ENCODE results near the gene MACROH2A1. TPM values are rescaled to one million over a fixed set of nuclear protein-coding genes. Genes with fewer than 3 reads are reported as not detected.

The MACROH2A1 gene
- total RNA-seq, 2 experiments from 2014 or later, result 328 to 332 TPM

- no peaks in the 10 kb centered on the region for H3K27me3 Mint-ChIP-seq (ENCODE audit: low read depth)
- H3K27ac Mint-ChIP-seq, result no peak overlapping the region
- ATAC-seq, result no peak
- no peak for DNase-seq
- H3K9me3 Mint-ChIP-seq (ENCODE audit: insufficient read depth), result no peaks in the 10 kb centered on the region
- ChIA-PET CTCF (interaction anchor here (0.5 kb wide), 1 partner anchor 104 kb away, joined by 3 read pairs; no protein-coding TSS in a partner anchor), POLR2A (no interaction called here)
- peaks cover 3% of the 10 kb centered on the region for H3K36me3 Mint-ChIP-seq (ENCODE audit: low read depth)
- H3K4me3 Mint-ChIP-seq, result no peak overlapping the region
- H3K4me1 Mint-ChIP-seq (ENCODE audit: low read depth), result peaks cover 55% of the 10 kb centered on the region
Observed at GRCh38 chr5:135322271-135322670, 76.8 kb downstream of the MACROH2A1 start.

- ATAC-seq, result no peak
- no peak overlapping the region for H3K4me3 Mint-ChIP-seq
- no peaks in the 10 kb centered on the region for H3K9me3 Mint-ChIP-seq (ENCODE audit: insufficient read depth)
- POLR2A ChIA-PET, result no interaction called here
- DNase-seq, result no peak
- no peaks in the 10 kb centered on the region for H3K27me3 Mint-ChIP-seq (ENCODE audit: low read depth)
- peak overlapping the region; percentile 51 for H3K27ac Mint-ChIP-seq
- H3K36me3 Mint-ChIP-seq (ENCODE audit: low read depth), result peaks cover 3% of the 10 kb centered on the region
- CTCF ChIA-PET, result no interaction called here
- H3K4me1 Mint-ChIP-seq (ENCODE audit: low read depth), result peaks cover 61% of the 10 kb centered on the region
Observed at GRCh38 chr5:135320718-135321484, 78.1 kb downstream of the MACROH2A1 start.

- no peak for DNase-seq
- Mint-ChIP-seq H3K9me3 (ENCODE audit: insufficient read depth) (no peaks in the 10 kb centered on the region), H3K27ac (no peak overlapping the region), H3K4me3 (no peak overlapping the region), H3K27me3 (ENCODE audit: low read depth) (no peaks in the 10 kb centered on the region), H3K4me1 (ENCODE audit: low read depth) (peaks cover 59% of the 10 kb centered on the region), H3K36me3 (ENCODE audit: low read depth) (peaks cover 3% of the 10 kb centered on the region)
- ChIA-PET CTCF (no interaction called here), POLR2A (no interaction called here)
- no peak for ATAC-seq
Observed at GRCh38 chr5:135319928-135320606, 79.0 kb downstream of the MACROH2A1 start.

GRCh38 chr5:135319458-135319857 lies 79.6 kb downstream of the MACROH2A1 start:
- ChIA-PET CTCF (no interaction called here), POLR2A (no interaction called here)
- H3K36me3 Mint-ChIP-seq (ENCODE audit: low read depth), result peaks cover 3% of the 10 kb centered on the region
- no peak overlapping the region for H3K27ac Mint-ChIP-seq
- peaks cover 58% of the 10 kb centered on the region for H3K4me1 Mint-ChIP-seq (ENCODE audit: low read depth)
- H3K27me3 Mint-ChIP-seq (ENCODE audit: low read depth), result no peaks in the 10 kb centered on the region
- no peak for DNase-seq
- H3K9me3 Mint-ChIP-seq (ENCODE audit: insufficient read depth), result no peaks in the 10 kb centered on the region
- no peak for ATAC-seq
- H3K4me3 Mint-ChIP-seq, result no peak overlapping the region

GRCh38 chr5:135318924-135319323 lies 80.1 kb downstream of the MACROH2A1 start:
- no peaks in the 10 kb centered on the region for H3K9me3 Mint-ChIP-seq (ENCODE audit: insufficient read depth)
- H3K4me1 Mint-ChIP-seq (ENCODE audit: low read depth), result peaks cover 58% of the 10 kb centered on the region
- ATAC-seq (no peak), DNase-seq (no peak)
- POLR2A ChIA-PET, result no interaction called here
- peaks cover 6% of the 10 kb centered on the region for H3K36me3 Mint-ChIP-seq (ENCODE audit: low read depth)
- H3K27ac Mint-ChIP-seq, result no peak overlapping the region
- no peaks in the 10 kb centered on the region for H3K27me3 Mint-ChIP-seq (ENCODE audit: low read depth)
- H3K4me3 Mint-ChIP-seq, result no peak overlapping the region
- CTCF ChIA-PET, result no interaction called here

- no peak for DNase-seq
- ChIA-PET POLR2A (no interaction called here), CTCF (no interaction called here)
- H3K36me3 Mint-ChIP-seq (ENCODE audit: low read depth), result peaks cover 6% of the 10 kb centered on the region
- H3K4me3 Mint-ChIP-seq, result no peak overlapping the region
- H3K9me3 Mint-ChIP-seq (ENCODE audit: insufficient read depth), result no peaks in the 10 kb centered on the region
- no peaks in the 10 kb centered on the region for H3K27me3 Mint-ChIP-seq (ENCODE audit: low read depth)
- H3K27ac Mint-ChIP-seq, result peak overlapping the region; percentile 60
- no peak for ATAC-seq
- H3K4me1 Mint-ChIP-seq (ENCODE audit: low read depth), result peaks cover 66% of the 10 kb centered on the region
Observed at GRCh38 chr5:135318037-135318436, 81.0 kb downstream of the MACROH2A1 start.

GRCh38 chr5:135317286-135317685 lies 81.7 kb downstream of the MACROH2A1 start:
- H3K27ac Mint-ChIP-seq, result no peak overlapping the region
- ChIA-PET CTCF (no interaction called here), POLR2A (no interaction called here)
- H3K4me1 Mint-ChIP-seq (ENCODE audit: low read depth), result peaks cover 71% of the 10 kb centered on the region
- H3K27me3 Mint-ChIP-seq (ENCODE audit: low read depth), result no peaks in the 10 kb centered on the region
- no peaks in the 10 kb centered on the region for H3K9me3 Mint-ChIP-seq (ENCODE audit: insufficient read depth)
- no peak overlapping the region for H3K4me3 Mint-ChIP-seq
- ATAC-seq (no peak), DNase-seq (peak; percentile 17)
- peaks cover 6% of the 10 kb centered on the region for H3K36me3 Mint-ChIP-seq (ENCODE audit: low read depth)

- POLR2A ChIA-PET, result no interaction called here
- Mint-ChIP-seq H3K4me1 (ENCODE audit: low read depth) (peaks cover 79% of the 10 kb centered on the region), H3K9me3 (ENCODE audit: insufficient read depth) (no peaks in the 10 kb centered on the region), H3K27me3 (ENCODE audit: low read depth) (no peaks in the 10 kb centered on the region), H3K27ac (no peak overlapping the region), H3K4me3 (no peak overlapping the region), H3K36me3 (ENCODE audit: low read depth) (peaks cover 7% of the 10 kb centered on the region)
- CTCF ChIA-PET, result no interaction called here
- ATAC-seq, result no peak
- DNase-seq, result peak; percentile 15
Observed at GRCh38 chr5:135315386-135315785, 83.6 kb downstream of the MACROH2A1 start.

GRCh38 chr5:135313946-135314345 lies 85.1 kb downstream of the MACROH2A1 start:
- Mint-ChIP-seq H3K27me3 (ENCODE audit: low read depth) (no peaks in the 10 kb centered on the region), H3K4me1 (ENCODE audit: low read depth) (peaks cover 92% of the 10 kb centered on the region), H3K4me3 (no peak overlapping the region), H3K36me3 (ENCODE audit: low read depth) (peaks cover 7% of the 10 kb centered on the region), H3K9me3 (ENCODE audit: insufficient read depth) (no peaks in the 10 kb centered on the region), H3K27ac (peak overlapping the region; percentile 90)
- POLR2A ChIA-PET, result interaction anchor here (1.8 kb wide), 1 partner anchor 11 kb away, joined by 8 read pairs; no protein-coding TSS in a partner anchor
- no peak for DNase-seq
- CTCF ChIA-PET, result interaction anchor here (1.2 to 1.5 kb wide), 3 partner anchors 11 to 123 kb away, joined by 3 read pairs; no protein-coding TSS in a partner anchor
- peak; percentile 42 for ATAC-seq

GRCh38 chr5:135313405-135313804 lies 85.6 kb downstream of the MACROH2A1 start:
- peak; percentile 65 for ATAC-seq
- Mint-ChIP-seq H3K27ac (peak overlapping the region; percentile 90), H3K9me3 (ENCODE audit: insufficient read depth) (no peaks in the 10 kb centered on the region), H3K27me3 (ENCODE audit: low read depth) (no peaks in the 10 kb centered on the region), H3K4me3 (peak overlapping the region; percentile 51), H3K4me1 (ENCODE audit: low read depth) (peaks cover 95% of the 10 kb centered on the region), H3K36me3 (ENCODE audit: low read depth) (peaks cover 7% of the 10 kb centered on the region)
- peak; percentile 53 for DNase-seq
- ChIA-PET CTCF (interaction anchor here (1.2 to 1.6 kb wide), 4 partner anchors 10 to 122 kb away, joined by 3 to 4 read pairs (median 3); no protein-coding TSS in a partner anchor), POLR2A (interaction anchor here (1.8 kb wide), 1 partner anchor 11 kb away, joined by 8 read pairs; no protein-coding TSS in a partner anchor)

GRCh38 chr5:135312255-135312935 lies 86.6 kb downstream of the MACROH2A1 start:
- Mint-ChIP-seq H3K27ac (peak overlapping the region; percentile 90), H3K27me3 (ENCODE audit: low read depth) (no peaks in the 10 kb centered on the region), H3K36me3 (ENCODE audit: low read depth) (peaks cover 7% of the 10 kb centered on the region), H3K4me1 (ENCODE audit: low read depth) (peaks cover 95% of the 10 kb centered on the region), H3K9me3 (ENCODE audit: insufficient read depth) (no peaks in the 10 kb centered on the region), H3K4me3 (peak overlapping the region; percentile 51)
- ChIA-PET CTCF (interaction anchor here (1.2 to 1.6 kb wide), 3 partner anchors 20 to 121 kb away, joined by 3 to 4 read pairs (median 3); no protein-coding TSS in a partner anchor), POLR2A (interaction anchor here (1.8 kb wide), 1 partner anchor 12 kb away, joined by 8 read pairs; no protein-coding TSS in a partner anchor)
- ATAC-seq (no peak), DNase-seq (peak; percentile 16)

Data from activated CD8-positive, alpha-beta T cell treated with anti-CD3 and anti-CD28 coated beads, Interleukin-2, amount 10 ng/mL, durations not matched to agents 7 days and 5 days (primary cell).